HPDE6-E6E7 (cell line): ENCODE measurements around the gene HMGXB3.
"Not testable (repeated sequence)": the region's sequence is repeated elsewhere in the genome, so short reads cannot be mapped to it uniquely, and the experiment has no call there.

Source experiments
- DNase-seq: peaks from one replicate; pipeline ENCODE4 v3.0.0; 2011; ENCODE audit warnings: missing footprints; ENCODE audit errors: extremely low spot score

HMGXB3 gene

GRCh38 chr5:150068961-150069645, 68.6 kb downstream of the HMGXB3 start:
- DNase-seq = no peak

- DNase-seq = no peak
Observed at GRCh38 chr5:150069672-150070627, 69.4 kb downstream of the HMGXB3 start.

- DNase-seq = no peak
Observed at GRCh38 chr5:150070821-150071220, 70.3 kb downstream of the HMGXB3 start.

- DNase-seq = no peak
Observed at GRCh38 chr5:150073086-150073625, 72.6 kb downstream of the HMGXB3 start.

- DNase-seq = no peak
Observed at GRCh38 chr5:150073677-150074076, 73.1 kb downstream of the HMGXB3 start.

GRCh38 chr5:150075233-150075632, 74.7 kb downstream of the HMGXB3 start:
- DNase-seq = no peak

GRCh38 chr5:150075806-150076205, 75.3 kb downstream of the HMGXB3 start:
- no peak for DNase-seq

- no peak for DNase-seq
Observed at GRCh38 chr5:150077060-150077459, 76.5 kb downstream of the HMGXB3 start.

GRCh38 chr5:150077996-150078801, 77.7 kb downstream of the HMGXB3 start:
- no peak for DNase-seq

GRCh38 chr5:150078802-150079689, 78.5 kb downstream of the HMGXB3 start:
- DNase-seq = no peak

GRCh38 chr5:150079909-150080461, 79.4 kb downstream of the HMGXB3 start:
- no peak for DNase-seq

GRCh38 chr5:150080696-150081435, 80.3 kb downstream of the HMGXB3 start:
- DNase-seq = no peak

- no peak for DNase-seq
Observed at GRCh38 chr5:150081541-150082283, 81.2 kb downstream of the HMGXB3 start.

GRCh38 chr5:150082374-150082773, 81.8 kb downstream of the HMGXB3 start:
- no peak for DNase-seq

GRCh38 chr5:150082889-150083288, 82.3 kb downstream of the HMGXB3 start:
- DNase-seq = no peak

- DNase-seq = not testable (repeated sequence)
Observed at GRCh38 chr5:150084754-150085153, 84.2 kb downstream of the HMGXB3 start.

- no peak for DNase-seq
Observed at GRCh38 chr5:150085191-150085912, 84.8 kb downstream of the HMGXB3 start.
